ENCODE results near the gene RAP1GAP2. TPM values are rescaled to one million over a fixed set of nuclear protein-coding genes. Genes with fewer than 3 reads are reported as not detected.
A peak's percentile ranks its signal among the peaks of the same experiment; 100 is the strongest.

RAP1GAP2 gene
- total RNA-seq, 2 experiments from 2014 or later = 1.9 to 2.3 TPM

GRCh38 chr17:2792366-2793169 lies 3.7 kb upstream of the RAP1GAP2 start:
- Mint-ChIP-seq H3K4me3 (no peak overlapping the region), H3K36me3 (no peaks in the 10 kb centered on the region), H3K27me3 (peaks cover 21% of the 10 kb centered on the region), H3K4me1 (ENCODE audit: low read depth) (peaks cover 59% of the 10 kb centered on the region), H3K9me3 (no peaks in the 10 kb centered on the region), H3K27ac (no peak overlapping the region)
- peak; percentile 84 for DNase-seq
- intact Hi-C loops (cut with micrococcal nuclease) = loop anchor here (1.0 kb wide), 1 partner anchor 22 kb away; no protein-coding TSS in a partner anchor
- ChIA-PET POLR2A (interaction anchor here (0.6 to 3.7 kb wide), 4 partner anchors 10 to 220 kb away, joined by 3 to 15 read pairs (median 3); no protein-coding TSS in a partner anchor), CTCF (interaction anchor here (1.3 to 2.4 kb wide), 3 partner anchors 22 to 68 kb away, joined by 3 to 9 read pairs (median 3); no protein-coding TSS in a partner anchor)

- Mint-ChIP-seq H3K4me1 (ENCODE audit: low read depth) (peaks cover 70% of the 10 kb centered on the region), H3K4me3 (peak overlapping the region; percentile 43), H3K9me3 (no peaks in the 10 kb centered on the region), H3K27me3 (peaks cover 21% of the 10 kb centered on the region), H3K36me3 (no peaks in the 10 kb centered on the region), H3K27ac (no peak overlapping the region)
- DNase-seq = peak; percentile 35
- ChIA-PET POLR2A (interaction anchor here (0.9 to 3.7 kb wide), 2 partner anchors 20 to 151 kb away, joined by 3 to 15 read pairs; no protein-coding TSS in a partner anchor), CTCF (interaction anchor here (2.4 kb wide), 1 partner anchor 20 kb away, joined by 9 read pairs; no protein-coding TSS in a partner anchor)
- intact Hi-C loops (cut with micrococcal nuclease) = no loop called here
Observed at GRCh38 chr17:2794111-2794803, 2.0 kb upstream of the RAP1GAP2 start.

GRCh38 chr17:2795441-2796163 lies 636 bp upstream of the RAP1GAP2 start:
- peaks cover 70% of the 10 kb centered on the region for H3K4me1 Mint-ChIP-seq (ENCODE audit: low read depth)
- POLR2A ChIA-PET = interaction anchor here (0.7 to 1.1 kb wide), 2 partner anchors 9 to 19 kb away, joined by 3 to 4 read pairs; no protein-coding TSS in a partner anchor
- CTCF ChIA-PET = interaction anchor here (0.8 to 2.0 kb wide), 5 partner anchors 9 to 41 kb away, joined by 3 to 14 read pairs (median 5); no protein-coding TSS in a partner anchor

GRCh38 chr17:2797226-2797625 lies 988 bp downstream of the RAP1GAP2 start:
- Mint-ChIP-seq H3K27ac (no peak overlapping the region), H3K27me3 (peaks cover 13% of the 10 kb centered on the region), H3K9me3 (no peaks in the 10 kb centered on the region), H3K4me3 (peak overlapping the region; percentile 74), H3K36me3 (no peaks in the 10 kb centered on the region), H3K4me1 (ENCODE audit: low read depth) (peaks cover 59% of the 10 kb centered on the region)
- DNase-seq = no peak
- ChIA-PET POLR2A (no interaction called here), CTCF (interaction anchor here (1.1 kb wide), 1 partner anchor 11 kb away, joined by 3 read pairs; no protein-coding TSS in a partner anchor)
- intact Hi-C loops (cut with micrococcal nuclease) = no loop called here

More at GRCh38 chr17:2795441-2796163, 636 bp upstream of the RAP1GAP2 start:
- intact Hi-C loops (cut with micrococcal nuclease) = no loop called here
- Mint-ChIP-seq H3K9me3 (no peaks in the 10 kb centered on the region), H3K4me3 (peak overlapping the region; percentile 74), H3K27ac (no peak overlapping the region), H3K36me3 (no peaks in the 10 kb centered on the region), H3K27me3 (peaks cover 21% of the 10 kb centered on the region)
- no peak for DNase-seq

- H3K36me3 Mint-ChIP-seq = no peaks in the 10 kb centered on the region
- no peak overlapping the region for H3K4me3 Mint-ChIP-seq
- ChIA-PET CTCF (interaction anchor here (1.1 kb wide), 1 partner anchor 12 kb away, joined by 3 read pairs; no protein-coding TSS in a partner anchor), POLR2A (no interaction called here)
- H3K9me3 Mint-ChIP-seq = no peaks in the 10 kb centered on the region
- intact Hi-C loops (cut with micrococcal nuclease) = no loop called here
- H3K27ac Mint-ChIP-seq = no peak overlapping the region
- H3K27me3 Mint-ChIP-seq = peaks cover 12% of the 10 kb centered on the region
- no peak for DNase-seq
- peaks cover 55% of the 10 kb centered on the region for H3K4me1 Mint-ChIP-seq (ENCODE audit: low read depth)
Observed at GRCh38 chr17:2797637-2798036, 1.4 kb downstream of the RAP1GAP2 start.

GRCh38 chr17:2798188-2798587 lies 1.9 kb downstream of the RAP1GAP2 start:
- H3K27ac Mint-ChIP-seq = no peak overlapping the region
- H3K27me3 Mint-ChIP-seq = peaks cover 12% of the 10 kb centered on the region
- ChIA-PET POLR2A (no interaction called here), CTCF (no interaction called here)
- no peaks in the 10 kb centered on the region for H3K9me3 Mint-ChIP-seq
- intact Hi-C loops (cut with micrococcal nuclease) = no loop called here
- H3K4me1 Mint-ChIP-seq (ENCODE audit: low read depth) = peaks cover 51% of the 10 kb centered on the region
- H3K36me3 Mint-ChIP-seq = peaks cover 4% of the 10 kb centered on the region
- DNase-seq = no peak
- H3K4me3 Mint-ChIP-seq = no peak overlapping the region

GRCh38 chr17:2798678-2799077 lies 2.4 kb downstream of the RAP1GAP2 start:
- ChIA-PET CTCF (interaction anchor here (0.6 kb wide), 1 partner anchor 21 kb away, joined by 3 read pairs; no protein-coding TSS in a partner anchor), POLR2A (no interaction called here)
- H3K36me3 Mint-ChIP-seq = peaks cover 4% of the 10 kb centered on the region
- peaks cover 12% of the 10 kb centered on the region for H3K27me3 Mint-ChIP-seq
- no peak for DNase-seq
- H3K27ac Mint-ChIP-seq = no peak overlapping the region
- intact Hi-C loops (cut with micrococcal nuclease) = no loop called here
- no peak overlapping the region for H3K4me3 Mint-ChIP-seq
- H3K4me1 Mint-ChIP-seq (ENCODE audit: low read depth) = peaks cover 46% of the 10 kb centered on the region
- no peaks in the 10 kb centered on the region for H3K9me3 Mint-ChIP-seq

GRCh38 chr17:2799653-2800052 lies 3.4 kb downstream of the RAP1GAP2 start:
- POLR2A ChIA-PET = no interaction called here
- CTCF ChIA-PET = no interaction called here

GRCh38 chr17:2800367-2800766 lies 4.1 kb downstream of the RAP1GAP2 start:
- Mint-ChIP-seq H3K27ac (no peak overlapping the region), H3K9me3 (no peaks in the 10 kb centered on the region), H3K4me1 (ENCODE audit: low read depth) (peaks cover 32% of the 10 kb centered on the region), H3K27me3 (peaks cover 10% of the 10 kb centered on the region), H3K36me3 (peaks cover 4% of the 10 kb centered on the region), H3K4me3 (no peak overlapping the region)
- DNase-seq = no peak
- ChIA-PET CTCF (no interaction called here), POLR2A (no interaction called here)
- intact Hi-C loops (cut with micrococcal nuclease) = no loop called here

More at GRCh38 chr17:2799653-2800052, 3.4 kb downstream of the RAP1GAP2 start:
- Mint-ChIP-seq H3K4me3 (no peak overlapping the region), H3K4me1 (ENCODE audit: low read depth) (peaks cover 37% of the 10 kb centered on the region), H3K36me3 (peaks cover 4% of the 10 kb centered on the region), H3K27me3 (peaks cover 12% of the 10 kb centered on the region), H3K9me3 (no peaks in the 10 kb centered on the region), H3K27ac (no peak overlapping the region)
- intact Hi-C loops (cut with micrococcal nuclease) = no loop called here
- no peak for DNase-seq

GRCh38 chr17:2801841-2802240 lies 5.6 kb downstream of the RAP1GAP2 start:
- ChIA-PET CTCF (interaction anchor here (1.9 to 2.4 kb wide), 2 partner anchors 13 to 16 kb away, joined by 4 to 9 read pairs; no protein-coding TSS in a partner anchor), POLR2A (no interaction called here)
- no peak overlapping the region for H3K4me3 Mint-ChIP-seq
- DNase-seq = no peak
- H3K27me3 Mint-ChIP-seq = peaks cover 1% of the 10 kb centered on the region
- H3K27ac Mint-ChIP-seq = no peak overlapping the region
- H3K4me1 Mint-ChIP-seq (ENCODE audit: low read depth) = peaks cover 18% of the 10 kb centered on the region
- no peaks in the 10 kb centered on the region for H3K9me3 Mint-ChIP-seq
- H3K36me3 Mint-ChIP-seq = peaks cover 5% of the 10 kb centered on the region
- intact Hi-C loops (cut with micrococcal nuclease) = no loop called here

- no peak overlapping the region for H3K27ac Mint-ChIP-seq
- H3K4me1 Mint-ChIP-seq (ENCODE audit: low read depth) = peaks cover 15% of the 10 kb centered on the region
- POLR2A ChIA-PET = no interaction called here
- peaks cover 5% of the 10 kb centered on the region for H3K36me3 Mint-ChIP-seq
- no peaks in the 10 kb centered on the region for H3K9me3 Mint-ChIP-seq
- H3K27me3 Mint-ChIP-seq = no peaks in the 10 kb centered on the region
- H3K4me3 Mint-ChIP-seq = no peak overlapping the region
- intact Hi-C loops (cut with micrococcal nuclease) = no loop called here
- CTCF ChIA-PET = interaction anchor here (1.2 to 2.4 kb wide), 3 partner anchors 12 to 46 kb away, joined by 4 to 9 read pairs (median 4); no protein-coding TSS in a partner anchor
- no peak for DNase-seq
Observed at GRCh38 chr17:2802574-2802973, 6.3 kb downstream of the RAP1GAP2 start.
